Measurements from ENCODE around the gene LYRM4. TPM values are rescaled to one million over a fixed set of nuclear protein-coding genes. Genes with fewer than 3 reads are reported as not detected.

LYRM4 gene
- total RNA-seq, 1 experiment from 2014 or later, result 52.8 TPM

- no peaks in the 10 kb centered on the region for H3K27me3 ChIP-seq (replicated peaks; ENCODE audit: control insufficient read depth, insufficient read depth, low read length)
- Mint-ChIP-seq H3K27ac (ENCODE audit: unreplicated experiment) (no peak overlapping the region), H3K27me3 (ENCODE audit: insufficient read depth, unreplicated experiment) (no peaks in the 10 kb centered on the region), H3K9me3 (ENCODE audit: unreplicated experiment) (no peaks in the 10 kb centered on the region), H3K4me3 (ENCODE audit: unreplicated experiment) (no peak overlapping the region), H3K4me1 (ENCODE audit: low read depth, unreplicated experiment) (no peaks in the 10 kb centered on the region), H3K36me3 (ENCODE audit: insufficient read depth, unreplicated experiment) (peaks cover 6% of the 10 kb centered on the region)
- DNase-seq, result no peak
- ChIA-PET POLR2A (no interaction called here), CTCF (no interaction called here)
- no TSS peak for BruUV-seq (replicated peaks)
- TF ChIP-seq CTCF (IDR thresholded peaks at IDR 0.05; ENCODE audit: insufficient read depth in 1 of 2, low read depth in 1 of 2, low read length in 1 of 2, severe bottlenecking in 1 of 2, unreplicated experiment in 1 of 2), result no peak
- no peak overlapping the region for H3K4me3 ChIP-seq (ENCODE audit: low read depth, low read length)
- intact Hi-C loops (cut with micrococcal nuclease; ENCODE audit: unreplicated experiment), result no loop called here
- H3K36me3 ChIP-seq (ENCODE audit: control insufficient read depth, insufficient read depth, low read length), result peaks cover 2% of the 10 kb centered on the region
- no peaks in the 10 kb centered on the region for H3K9me3 ChIP-seq
- H3K4me1 ChIP-seq, result peaks cover 5% of the 10 kb centered on the region; the same call in 1 of the 2 replicates
Measured at GRCh38 chr6:5248302-5249098, 12.2 kb downstream of the LYRM4 start.

- no peak for TF ChIP-seq CTCF (IDR thresholded peaks at IDR 0.05; ENCODE audit: insufficient read depth in 1 of 2, low read depth in 1 of 2, low read length in 1 of 2, severe bottlenecking in 1 of 2, unreplicated experiment in 1 of 2)
- H3K9me3 Mint-ChIP-seq (ENCODE audit: unreplicated experiment), result no peaks in the 10 kb centered on the region
- H3K36me3 Mint-ChIP-seq (ENCODE audit: insufficient read depth, unreplicated experiment), result peaks cover under 1% of the 10 kb centered on the region
- ChIA-PET POLR2A (no interaction called here), CTCF (no interaction called here)
- H3K36me3 ChIP-seq (ENCODE audit: control insufficient read depth, insufficient read depth, low read length), result peaks cover 2% of the 10 kb centered on the region
- no peaks in the 10 kb centered on the region for H3K4me1 Mint-ChIP-seq (ENCODE audit: low read depth, unreplicated experiment)
- DNase-seq, result no peak
- no peaks in the 10 kb centered on the region for H3K9me3 ChIP-seq
- no peak overlapping the region for H3K4me3 Mint-ChIP-seq (ENCODE audit: unreplicated experiment)
- peaks cover 5% of the 10 kb centered on the region; the same call in 1 of the 2 replicates for H3K4me1 ChIP-seq
- H3K27me3 Mint-ChIP-seq (ENCODE audit: insufficient read depth, unreplicated experiment), result no peaks in the 10 kb centered on the region
- no peak overlapping the region for H3K4me3 ChIP-seq (ENCODE audit: low read depth, low read length)
- H3K27ac Mint-ChIP-seq (ENCODE audit: unreplicated experiment), result no peak overlapping the region
- no peaks in the 10 kb centered on the region for H3K27me3 ChIP-seq (replicated peaks; ENCODE audit: control insufficient read depth, insufficient read depth, low read length)
- intact Hi-C loops (cut with micrococcal nuclease; ENCODE audit: unreplicated experiment), result no loop called here
- BruUV-seq (replicated peaks), result no TSS peak
Measured at GRCh38 chr6:5247201-5247600, 13.5 kb downstream of the LYRM4 start.

- Mint-ChIP-seq H3K4me3 (ENCODE audit: unreplicated experiment) (no peak overlapping the region), H3K9me3 (ENCODE audit: unreplicated experiment) (no peaks in the 10 kb centered on the region), H3K4me1 (ENCODE audit: low read depth, unreplicated experiment) (no peaks in the 10 kb centered on the region), H3K27me3 (ENCODE audit: insufficient read depth, unreplicated experiment) (no peaks in the 10 kb centered on the region), H3K36me3 (ENCODE audit: insufficient read depth, unreplicated experiment) (no peaks in the 10 kb centered on the region), H3K27ac (ENCODE audit: unreplicated experiment) (no peak overlapping the region)
- intact Hi-C loops (cut with micrococcal nuclease; ENCODE audit: unreplicated experiment), result no loop called here
- BruUV-seq (replicated peaks), result no TSS peak
- POLR2A ChIA-PET, result no interaction called here
- H3K27me3 ChIP-seq (replicated peaks; ENCODE audit: control insufficient read depth, insufficient read depth, low read length), result no peaks in the 10 kb centered on the region
- peaks cover 5% of the 10 kb centered on the region; the same call in 1 of the 2 replicates for H3K4me1 ChIP-seq
- H3K36me3 ChIP-seq (ENCODE audit: control insufficient read depth, insufficient read depth, low read length), result peaks cover 2% of the 10 kb centered on the region
- no peak overlapping the region for H3K4me3 ChIP-seq (ENCODE audit: low read depth, low read length)
- no peaks in the 10 kb centered on the region for H3K9me3 ChIP-seq
- TF ChIP-seq CTCF (IDR thresholded peaks at IDR 0.05; ENCODE audit: insufficient read depth in 1 of 2, low read depth in 1 of 2, low read length in 1 of 2, severe bottlenecking in 1 of 2, unreplicated experiment in 1 of 2), result no peak
- CTCF ChIA-PET, result no interaction called here
- DNase-seq, result no peak
Measured at GRCh38 chr6:5246141-5247097, 14.3 kb downstream of the LYRM4 start.

Data from Caco-2 (cell line).